Activated CD4-positive, alpha-beta T cell treated with anti-CD3 and anti-CD28 coated beads, Interleukin-2, amount 50 U/mL, for 16 hours (primary cell): ENCODE results near the gene AFF2.
"Not testable (repeated sequence)": the region's sequence is repeated elsewhere in the genome, so short reads cannot be mapped to it uniquely, and the experiment has no call there.

Experiments
- DNase-seq: peaks from one replicate; pipeline ENCODE4 v3.0.0-alpha.2; 2020

The AFF2 gene

GRCh38 chrX:148871422-148872160 is 371.2 kb downstream of the AFF2 start:
- DNase-seq = no peak

- DNase-seq = no peak
Observed at GRCh38 chrX:148872161-148872535, 371.7 kb downstream of the AFF2 start.

- DNase-seq = no peak
Observed at GRCh38 chrX:148872881-148873280, 372.5 kb downstream of the AFF2 start.

DNA sequence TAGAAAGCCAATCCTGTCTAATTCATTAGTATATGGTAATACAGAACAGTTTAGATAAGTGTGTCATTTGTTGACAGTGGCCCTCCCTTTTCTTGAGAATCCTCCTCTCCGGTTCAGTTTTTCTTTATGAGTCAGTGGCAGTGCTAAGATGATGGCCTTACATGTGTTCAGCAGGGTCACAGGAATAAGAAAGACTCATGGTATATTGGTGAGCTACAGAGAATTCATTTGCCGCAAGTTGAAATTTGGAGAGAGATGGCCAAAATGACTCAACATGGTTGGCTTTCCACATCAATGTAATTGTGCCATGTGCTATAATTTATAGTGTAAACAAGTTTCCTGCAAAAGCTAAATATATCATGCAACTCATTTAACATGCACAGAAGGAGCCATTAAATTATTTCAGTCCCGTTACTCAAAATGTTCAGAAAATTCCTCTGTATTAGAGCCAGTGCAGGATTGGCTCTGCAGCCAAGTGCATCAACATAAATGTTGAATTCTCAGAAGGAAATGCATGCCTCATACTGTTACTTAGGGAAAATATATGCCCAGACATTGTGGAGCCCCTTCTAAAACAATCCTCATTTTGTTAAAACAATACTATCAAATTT is 374.3 kb downstream of the AFF2 start:
- no peak for DNase-seq

- no peak for DNase-seq
Observed at GRCh38 chrX:148878371-148878770, 378.0 kb downstream of the AFF2 start.

DNA sequence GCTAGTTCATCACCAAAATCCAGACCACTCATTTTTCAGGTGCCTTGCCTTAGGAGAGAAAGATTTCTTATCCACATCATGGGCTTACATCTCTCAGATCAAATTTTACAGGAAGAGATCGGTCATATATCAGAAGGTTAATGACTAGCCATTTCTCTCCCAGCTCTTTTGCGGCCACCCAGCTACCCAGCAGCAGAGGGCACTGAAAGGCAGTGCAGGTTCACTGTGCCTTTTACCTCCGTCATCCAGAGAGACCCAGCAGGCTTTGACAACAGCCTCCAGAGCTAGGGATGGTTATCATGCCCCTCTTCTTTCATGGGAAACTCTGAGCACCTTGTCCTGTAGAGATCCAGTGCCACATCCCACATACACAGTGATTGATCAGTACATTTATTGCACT is 384.8 kb downstream of the AFF2 start:
- no peak for DNase-seq

DNA sequence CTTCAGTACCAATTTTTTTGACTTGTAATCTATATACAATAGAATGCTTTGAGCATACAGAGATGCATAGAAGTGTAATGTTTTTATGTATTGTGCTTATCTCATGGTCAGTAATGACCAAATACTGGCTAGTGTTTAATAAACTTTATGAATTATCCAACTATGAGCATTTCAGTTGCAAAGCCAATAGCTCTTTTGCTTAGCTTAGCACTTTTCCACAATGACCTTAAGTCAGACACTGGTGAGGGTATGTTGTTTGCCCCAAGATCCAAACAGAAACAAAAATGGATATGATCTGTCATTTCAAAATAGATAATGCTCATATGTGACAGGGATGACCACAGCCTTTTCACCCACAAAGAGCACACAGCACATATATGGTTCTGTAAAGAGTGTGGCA is 393.0 kb downstream of the AFF2 start:
- no peak for DNase-seq

- DNase-seq = no peak
Observed at GRCh38 chrX:148902581-148902980, 402.2 kb downstream of the AFF2 start.

DNA sequence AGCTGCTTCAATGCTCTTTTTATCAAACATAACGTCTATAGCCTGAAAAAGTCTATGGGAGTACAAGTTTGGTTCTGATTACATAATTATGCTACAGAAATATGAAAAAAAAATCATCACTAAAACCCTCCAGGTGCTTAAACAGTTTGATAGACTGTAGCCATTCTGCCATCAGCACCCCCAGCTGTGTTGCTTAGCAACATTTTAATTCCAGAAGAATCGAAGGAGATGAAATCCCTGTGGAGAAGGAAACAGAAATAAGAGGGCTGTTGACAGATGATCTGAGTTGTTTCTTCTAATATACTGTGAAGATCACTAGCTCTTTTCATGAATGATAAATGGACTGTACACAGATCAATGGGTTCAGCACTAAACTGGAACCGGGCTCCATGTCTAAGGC is 402.8 kb downstream of the AFF2 start:
- no peak for DNase-seq

DNA sequence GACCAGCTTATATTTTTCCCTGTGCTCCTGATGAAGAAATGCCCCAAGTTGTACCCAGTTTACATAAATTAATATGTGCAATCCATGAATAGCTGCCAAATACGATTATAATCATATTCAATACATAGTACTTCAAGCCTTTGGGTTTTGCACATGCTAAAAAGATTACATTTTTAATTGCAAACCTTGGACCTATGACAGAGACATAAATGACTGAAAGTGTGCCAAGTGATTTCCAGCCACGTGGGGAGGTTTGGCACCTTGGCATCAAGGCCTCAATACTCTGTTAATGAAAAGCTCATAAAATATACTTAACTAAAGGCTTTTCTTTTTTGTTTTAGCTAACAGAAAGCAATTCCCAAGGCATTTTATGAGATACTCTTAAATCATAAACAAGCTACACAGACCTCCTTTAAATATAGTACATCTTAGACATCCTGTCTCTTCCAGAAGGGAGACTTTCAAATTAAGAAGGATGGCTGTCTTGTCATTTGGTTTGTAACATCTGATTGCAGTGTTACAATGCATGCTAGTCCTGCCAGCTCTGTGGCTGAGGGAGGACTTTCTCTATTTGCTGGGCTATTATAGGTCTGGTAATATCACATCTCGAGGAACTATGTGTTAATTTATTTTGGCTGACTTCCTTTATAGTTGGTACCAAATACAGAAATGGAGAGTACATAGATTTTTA is 404.1 kb downstream of the AFF2 start:
- no peak for DNase-seq

GRCh38 chrX:148905400-148905799 is 405.0 kb downstream of the AFF2 start:
- no peak for DNase-seq

GRCh38 chrX:148906628-148907027 is 406.2 kb downstream of the AFF2 start:
- DNase-seq = not testable (repeated sequence)

- no peak for DNase-seq
Observed at GRCh38 chrX:148909758-148910157, 409.3 kb downstream of the AFF2 start.

DNA sequence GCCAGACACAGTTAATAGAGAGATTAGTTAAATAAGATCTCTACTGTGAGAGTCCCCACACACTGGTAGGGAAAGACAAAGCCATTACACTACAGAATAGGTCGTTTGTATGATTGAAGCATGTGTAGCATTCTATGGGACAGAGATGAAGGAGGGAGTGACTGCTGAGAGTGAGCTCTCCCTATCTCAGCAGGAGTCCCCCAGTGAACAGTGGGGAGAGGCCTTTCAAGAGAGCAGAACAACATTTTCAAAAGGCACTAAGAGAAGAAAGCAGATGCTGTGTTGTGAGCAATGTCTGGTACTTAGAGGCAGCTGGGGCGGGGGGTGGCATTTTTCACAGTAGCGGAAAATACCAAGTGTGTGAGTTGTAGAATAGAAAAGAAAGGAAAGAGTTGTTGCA is 413.6 kb downstream of the AFF2 start:
- no peak for DNase-seq

GRCh38 chrX:148914783-148915182 is 414.4 kb downstream of the AFF2 start:
- DNase-seq = no peak

- no peak for DNase-seq
Observed at GRCh38 chrX:148915474-148915873, 415.1 kb downstream of the AFF2 start.

- DNase-seq = no peak
Observed at GRCh38 chrX:148917441-148917840, 417.0 kb downstream of the AFF2 start.

DNA sequence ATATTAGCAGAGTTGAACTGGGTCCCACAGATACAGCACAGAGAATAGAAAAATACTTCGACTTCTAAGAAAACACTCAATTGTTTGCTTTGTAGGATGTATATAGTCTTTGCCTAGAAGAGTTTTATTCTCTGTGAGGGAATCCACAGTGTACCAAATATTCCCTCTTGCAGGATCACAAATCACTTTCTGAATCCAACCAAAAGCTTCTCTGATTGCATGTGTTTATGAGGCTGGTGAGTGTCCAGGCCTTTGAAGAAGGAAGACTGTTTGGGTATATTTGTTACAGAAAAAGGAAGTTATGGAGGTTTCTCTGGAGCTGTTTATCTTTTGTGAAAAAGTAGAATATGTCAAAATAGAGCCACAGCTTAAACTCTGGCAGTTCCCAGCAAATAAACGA is 423.2 kb downstream of the AFF2 start:
- DNase-seq = no peak

DNA sequence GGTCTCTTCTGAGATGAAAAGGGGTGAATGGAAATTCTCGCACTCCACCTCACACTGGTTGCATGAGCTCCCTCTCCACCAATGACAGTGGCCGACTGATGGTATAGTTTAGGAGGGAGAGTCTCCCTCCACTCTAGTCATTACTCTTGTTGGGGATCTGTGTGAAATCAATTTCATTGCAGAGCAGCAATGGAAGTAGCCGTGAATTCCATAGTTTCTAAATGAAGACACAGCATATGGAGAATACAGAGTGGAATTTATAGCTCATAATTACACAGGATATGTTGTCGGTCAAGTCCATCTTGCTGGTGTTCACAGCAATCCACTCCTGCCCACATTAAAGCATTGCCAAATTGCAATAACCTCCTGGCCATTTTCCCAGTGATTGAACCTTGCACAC is 426.0 kb downstream of the AFF2 start:
- no peak for DNase-seq

GRCh38 chrX:148928811-148929210 is 428.4 kb downstream of the AFF2 start:
- DNase-seq = no peak

DNA sequence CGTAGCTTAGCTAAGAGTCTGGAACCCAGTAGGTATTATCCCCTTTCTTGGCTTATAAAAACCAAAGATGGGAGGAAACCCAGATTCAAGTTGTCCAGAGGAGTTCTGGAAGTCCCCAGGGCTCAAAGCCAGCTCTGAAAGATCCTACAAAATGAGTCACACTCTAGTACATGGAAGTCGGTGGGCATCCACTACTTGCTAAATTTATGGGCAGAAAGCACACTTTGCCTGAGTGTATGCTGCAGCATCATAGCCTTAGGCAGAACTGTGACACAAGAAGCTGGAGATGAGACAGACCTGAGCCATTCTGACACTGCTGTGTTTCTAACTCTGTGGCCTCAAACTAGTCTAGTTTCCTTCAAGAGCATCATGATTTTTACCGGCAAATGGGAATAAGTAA is 429.3 kb downstream of the AFF2 start:
- DNase-seq = no peak

- no peak for DNase-seq
Observed at GRCh38 chrX:148930206-148930729, 429.9 kb downstream of the AFF2 start.

DNA sequence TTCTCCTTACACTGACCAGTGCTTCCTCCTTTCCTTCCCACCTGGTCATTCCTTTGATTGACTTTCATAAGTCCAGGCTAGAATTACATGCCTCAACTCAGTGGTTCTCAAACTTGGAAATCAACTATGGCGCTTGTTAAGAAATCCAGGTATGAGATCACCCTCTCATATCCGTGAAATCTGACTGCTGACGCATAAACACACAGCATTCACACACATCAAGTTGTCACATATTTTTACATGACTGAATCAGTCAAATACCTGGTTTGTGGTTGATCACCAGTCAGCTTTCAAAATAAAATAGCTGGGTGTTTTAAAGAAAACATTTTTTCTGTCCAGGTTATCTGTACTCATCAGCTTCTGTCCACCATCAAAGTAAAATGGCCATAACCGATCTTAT is 433.5 kb downstream of the AFF2 start:
- no peak for DNase-seq

DNA sequence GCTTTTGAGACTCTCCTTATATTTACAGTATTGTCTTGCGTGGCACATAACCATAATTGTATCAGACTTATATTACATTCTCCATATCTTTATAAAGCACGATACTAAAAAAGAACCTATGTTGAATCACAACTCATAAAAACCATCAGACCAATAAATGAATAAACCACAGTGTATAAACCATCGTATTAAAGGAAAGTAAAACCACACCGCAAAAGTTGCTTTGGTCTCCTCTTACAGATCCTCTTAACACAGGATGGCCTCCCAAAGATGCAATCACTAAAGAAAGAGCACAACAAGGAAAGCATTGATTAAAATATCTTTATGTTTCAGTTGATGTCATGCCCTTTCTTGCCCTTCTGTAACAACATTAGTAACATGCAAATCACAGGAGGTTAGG is 437.9 kb downstream of the AFF2 start:
- DNase-seq = no peak
